ENCODE measurements around the gene YJU2.
"Not testable (repeated sequence)": the region's sequence is repeated elsewhere in the genome, so short reads cannot be mapped to it uniquely, and the experiment has no call there.

The YJU2 gene

DNA sequence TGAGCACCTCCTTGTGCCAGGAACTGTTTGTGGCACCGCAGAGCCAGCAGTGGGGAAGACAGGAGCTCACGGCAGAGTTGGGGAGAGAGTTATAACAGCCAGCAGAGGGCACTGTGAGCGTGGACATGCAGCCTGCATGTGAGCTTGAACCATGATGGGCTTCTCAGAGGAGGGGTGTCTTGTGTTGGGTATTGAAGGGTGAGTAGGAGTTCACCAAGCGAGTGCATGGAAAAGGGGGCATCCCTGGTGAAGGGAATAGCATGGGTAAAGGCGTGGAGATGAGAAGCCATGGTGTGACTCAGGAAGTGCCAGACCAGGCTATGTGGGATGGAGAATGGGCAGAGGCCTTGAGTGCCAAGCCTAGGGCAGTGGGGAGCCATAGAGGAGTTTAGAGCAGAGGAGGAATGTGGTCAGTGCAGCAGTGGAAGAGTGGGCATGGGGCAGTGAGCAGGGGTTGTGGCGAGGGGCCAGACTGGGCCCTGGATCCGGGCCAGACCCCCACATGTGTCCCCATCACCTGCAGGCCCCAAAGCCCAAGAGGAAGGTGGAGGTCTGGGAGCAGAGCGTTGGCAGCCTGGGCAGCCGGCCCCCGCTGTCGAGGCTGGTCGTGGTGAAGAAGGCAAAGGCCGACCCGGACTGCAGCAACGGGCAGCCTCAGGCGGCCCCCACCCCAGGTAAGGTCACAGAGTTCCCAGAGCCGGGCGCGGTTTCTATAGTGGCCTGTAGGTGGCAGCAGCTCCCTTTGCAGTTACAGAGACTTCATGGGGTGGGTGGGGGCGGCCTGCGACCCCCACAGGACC lies 20.4 kb downstream of the YJU2 start:
- TF ChIP-seq, protein P1, sequence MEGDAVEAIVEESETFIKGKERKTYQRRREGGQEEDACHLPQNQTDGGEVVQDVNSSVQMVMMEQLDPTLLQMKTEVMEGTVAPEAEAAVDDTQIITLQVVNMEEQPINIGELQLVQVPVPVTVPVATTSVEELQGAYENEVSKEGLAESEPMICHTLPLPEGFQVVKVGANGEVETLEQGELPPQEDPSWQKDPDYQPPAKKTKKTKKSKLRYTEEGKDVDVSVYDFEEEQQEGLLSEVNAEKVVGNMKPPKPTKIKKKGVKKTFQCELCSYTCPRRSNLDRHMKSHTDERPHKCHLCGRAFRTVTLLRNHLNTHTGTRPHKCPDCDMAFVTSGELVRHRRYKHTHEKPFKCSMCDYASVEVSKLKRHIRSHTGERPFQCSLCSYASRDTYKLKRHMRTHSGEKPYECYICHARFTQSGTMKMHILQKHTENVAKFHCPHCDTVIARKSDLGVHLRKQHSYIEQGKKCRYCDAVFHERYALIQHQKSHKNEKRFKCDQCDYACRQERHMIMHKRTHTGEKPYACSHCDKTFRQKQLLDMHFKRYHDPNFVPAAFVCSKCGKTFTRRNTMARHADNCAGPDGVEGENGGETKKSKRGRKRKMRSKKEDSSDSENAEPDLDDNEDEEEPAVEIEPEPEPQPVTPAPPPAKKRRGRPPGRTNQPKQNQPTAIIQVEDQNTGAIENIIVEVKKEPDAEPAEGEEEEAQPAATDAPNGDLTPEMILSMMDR (conservative IDR thresholded peaks at IDR 0.05; ENCODE audit: low read depth), result peak; percentile 89
- ChIA-PET POLR2A (ENCODE audit: low non-redundant PET) (no interaction called here), CTCF (interaction anchor here (0.5 to 2.1 kb wide), 26 partner anchors 9 to 267 kb away, joined by 3 to 12 read pairs (median 4); partner anchors contain the start of genes SH3GL1 and YJU2)
- no peak overlapping the region for H3K27ac ChIP-seq
- peak; percentile 65 for DNase-seq (ENCODE audit: low spot score)

DNA sequence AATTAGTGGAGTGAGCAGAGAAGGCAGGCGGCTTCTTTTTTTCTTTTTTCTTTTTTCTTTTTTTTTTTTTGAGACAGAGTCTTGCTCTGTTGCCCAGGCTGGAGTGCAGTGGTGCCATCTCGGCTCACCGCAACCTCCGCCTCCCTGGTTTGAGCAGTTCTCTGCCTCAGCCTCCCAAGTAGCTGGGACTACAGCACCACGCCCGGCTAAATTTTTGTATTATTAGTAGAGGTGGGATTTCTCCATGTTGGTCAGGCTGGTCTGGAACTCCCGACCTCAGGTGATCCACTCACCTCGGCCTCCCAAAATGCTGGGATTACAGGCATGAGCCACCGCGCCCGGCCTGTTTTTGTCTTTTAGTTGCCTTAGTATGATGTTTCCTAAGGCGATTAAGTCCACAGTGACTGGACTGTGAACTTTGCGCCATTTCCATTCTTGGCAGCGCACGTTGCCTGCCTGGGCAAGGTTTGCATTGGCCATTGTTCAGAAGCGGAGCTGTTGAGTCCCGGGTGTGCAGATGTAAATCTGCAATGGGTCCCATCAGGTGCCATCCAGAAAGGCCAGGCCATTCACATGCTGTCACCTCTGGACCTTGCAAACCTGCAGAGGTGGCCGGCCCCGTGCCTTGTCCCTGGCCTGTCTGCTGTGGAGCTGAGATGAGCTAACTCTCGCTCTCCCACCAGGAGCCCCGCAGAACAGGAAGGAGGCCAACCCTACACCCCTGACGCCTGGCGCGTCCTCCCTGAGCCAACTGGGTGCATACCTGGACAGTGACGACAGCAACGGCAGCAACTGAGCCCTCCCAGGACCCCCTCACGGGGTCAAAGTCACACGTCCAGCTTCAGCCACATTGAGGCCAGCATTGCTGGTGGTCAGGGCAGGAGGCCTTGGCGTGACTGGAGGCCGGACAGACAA lies 21.3 kb downstream of the YJU2 start:
- CTCF ChIA-PET, result interaction anchor here (0.5 to 2.1 kb wide), 14 partner anchors 9 to 1208 kb away, joined by 3 to 12 read pairs (median 4); no protein-coding TSS in a partner anchor
- TF ChIP-seq, protein P1 (conservative IDR thresholded peaks at IDR 0.05; ENCODE audit: low read depth), result no peak
- H3K27ac ChIP-seq, result no peak overlapping the region; the same call in 1 of the 2 replicates
- POLR2A ChIA-PET (ENCODE audit: low non-redundant PET), result no interaction called here
- DNase-seq (ENCODE audit: low spot score), result no peak

DNA sequence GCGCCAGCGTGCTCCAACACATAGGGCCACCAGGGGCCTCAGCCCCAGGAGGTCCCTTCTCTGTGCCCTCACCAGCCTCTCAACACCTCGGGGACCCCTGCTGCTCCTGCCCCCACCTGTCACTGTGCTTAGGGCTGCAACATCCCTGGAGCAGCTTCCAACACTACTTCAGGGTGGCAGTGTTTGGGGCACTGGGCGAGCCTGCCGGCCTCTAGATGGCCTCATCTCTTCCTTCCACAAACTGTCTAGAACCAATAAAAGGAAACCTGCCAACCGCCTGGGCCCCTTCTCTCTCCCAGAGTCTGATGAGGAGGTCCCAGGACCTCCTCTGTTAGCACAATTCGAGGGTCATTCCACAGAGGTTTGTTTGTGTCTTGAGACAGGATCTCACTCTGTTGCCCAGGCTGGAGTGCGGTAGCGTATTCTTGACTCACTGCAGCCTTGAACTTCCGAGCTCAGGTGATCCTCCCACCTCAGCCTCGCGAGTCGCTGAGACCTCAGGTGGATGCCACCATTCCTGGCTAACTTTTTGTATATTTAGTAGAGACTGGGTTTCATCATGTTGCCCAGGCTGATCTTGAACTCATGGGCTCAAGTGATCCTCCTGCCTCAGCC lies 22.0 kb downstream of the YJU2 start:
- ChIA-PET CTCF (interaction anchor here (0.5 to 1.0 kb wide), 5 partner anchors 10 to 1208 kb away, joined by 3 to 4 read pairs (median 3); no protein-coding TSS in a partner anchor), POLR2A (ENCODE audit: low non-redundant PET) (no interaction called here)
- no peak overlapping the region; the same call in 1 of the 2 replicates for H3K27ac ChIP-seq
- no peak for DNase-seq (ENCODE audit: low spot score)
- TF ChIP-seq, protein P1 (conservative IDR thresholded peaks at IDR 0.05; ENCODE audit: low read depth), result no peak

DNA sequence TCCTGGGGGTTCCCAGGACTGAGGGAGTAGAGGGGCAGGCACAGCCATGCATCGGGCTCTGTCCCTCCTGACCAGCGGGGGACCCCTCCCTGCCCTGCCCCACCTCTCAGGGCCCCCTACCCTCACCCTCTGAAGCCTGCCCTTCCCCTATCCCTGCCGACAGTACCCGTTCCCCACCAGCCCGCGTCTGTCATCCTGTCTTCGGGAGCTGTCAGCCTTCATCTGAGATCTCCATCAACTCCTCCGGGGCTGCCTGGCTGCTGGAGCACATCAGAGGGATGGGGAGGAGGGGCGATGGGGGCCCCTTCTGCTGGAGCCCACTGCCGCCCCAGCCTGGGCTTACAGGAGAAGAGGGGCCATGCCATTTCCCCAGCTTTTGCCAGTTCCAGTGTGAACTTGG lies 26.0 kb downstream of the YJU2 start:
- POLR2A ChIA-PET (ENCODE audit: low non-redundant PET), result no interaction called here
- no peak overlapping the region for H3K27ac ChIP-seq
- DNase-seq (ENCODE audit: low spot score), result no peak
- TF ChIP-seq, protein P1 (conservative IDR thresholded peaks at IDR 0.05; ENCODE audit: low read depth), result no peak
- CTCF ChIA-PET, result no interaction called here

DNA sequence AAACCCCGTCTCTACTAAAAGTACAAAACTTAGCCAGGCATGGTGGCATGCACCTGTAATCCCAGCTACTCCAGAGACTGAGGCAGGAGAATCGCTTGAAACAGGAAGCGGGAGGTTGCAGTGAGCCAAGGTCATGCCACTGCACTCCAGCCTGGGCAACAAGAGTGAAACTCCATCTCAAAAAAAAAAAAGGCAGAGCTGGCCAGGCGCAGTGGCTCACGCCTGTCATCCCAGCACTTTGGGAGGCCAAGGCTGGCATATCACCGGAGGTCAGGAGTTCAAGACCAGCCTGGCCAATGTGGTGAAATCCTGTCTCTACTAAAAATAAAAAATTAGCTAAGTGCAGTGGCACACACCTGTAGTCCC lies 27.4 kb downstream of the YJU2 start:
- not testable (repeated sequence) for H3K27ac ChIP-seq; DNase-seq (ENCODE audit: low spot score)
- ChIA-PET POLR2A (ENCODE audit: low non-redundant PET) (interaction anchor here (0.6 kb wide), 1 partner anchor 67 kb away, joined by 5 read pairs; no protein-coding TSS in a partner anchor), CTCF (interaction anchor here (0.7 kb wide), 1 partner anchor 49 kb away, joined by 3 read pairs; no protein-coding TSS in a partner anchor)

DNA sequence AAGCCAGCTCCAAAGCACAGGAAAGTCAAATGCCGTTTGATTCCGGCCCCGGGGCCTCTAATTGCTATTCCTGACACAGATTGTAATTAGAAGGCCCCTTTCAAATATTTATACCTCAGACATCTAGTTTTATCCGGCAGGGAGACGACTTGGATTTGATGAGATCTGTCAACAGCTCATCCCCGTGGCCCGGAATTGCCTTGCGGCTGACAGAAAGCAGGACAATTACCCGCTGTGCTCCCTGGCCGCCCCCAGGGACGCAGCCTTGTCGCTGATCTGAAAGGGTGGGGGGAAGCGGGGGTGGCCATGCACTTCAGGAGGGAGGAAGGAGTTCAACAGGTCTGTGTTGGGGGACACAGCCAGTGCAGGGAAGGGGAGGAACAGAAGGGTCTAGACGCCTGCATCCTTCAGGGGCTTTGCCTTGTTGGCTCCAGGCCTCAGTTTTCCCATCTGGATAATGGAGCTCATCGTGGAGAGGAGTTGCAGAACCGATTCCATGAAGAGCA lies 30.4 kb downstream of the YJU2 start:
- H3K27ac ChIP-seq, result no peak overlapping the region

More for the DNA sequence above, 30.4 kb downstream of the YJU2 start:
- TF ChIP-seq, protein P1 (conservative IDR thresholded peaks at IDR 0.05; ENCODE audit: low read depth), result no peak
- no peak for DNase-seq (ENCODE audit: low spot score)
- POLR2A ChIA-PET (ENCODE audit: low non-redundant PET), result no interaction called here
- CTCF ChIA-PET, result no interaction called here
